GM19467 (cell line): ENCODE measurements around the gene PTPRA.

Source experiments
- ATAC-seq: cut with Tn5 transposase; IDR thresholded peaks from one replicate; pipeline ENCODE4 v1.9.1; 2021; ENCODE audit warnings: mild to moderate bottlenecking, moderate library complexity; ENCODE audit not compliant: unreplicated experiment

Gene PTPRA

DNA sequence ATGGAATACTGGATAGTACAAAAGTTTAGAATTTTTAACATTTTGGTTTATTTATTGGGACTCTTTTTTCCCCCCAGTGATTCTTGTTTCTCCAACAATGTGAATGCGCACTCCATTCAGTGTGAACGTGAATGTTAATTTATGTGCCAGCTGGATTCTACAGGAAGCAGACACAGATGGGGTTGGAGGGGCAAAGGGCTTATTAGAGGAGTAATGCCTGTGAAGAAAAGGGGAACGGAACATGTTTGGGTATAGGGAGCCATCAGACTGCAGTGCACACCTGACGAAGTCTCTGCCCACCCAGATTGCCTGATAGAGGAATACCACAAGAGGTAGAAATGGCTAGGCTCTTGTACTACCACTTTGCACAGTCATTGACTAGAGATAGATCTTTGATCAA, 48.2 kb downstream of the PTPRA start:
- no peak for ATAC-seq

DNA sequence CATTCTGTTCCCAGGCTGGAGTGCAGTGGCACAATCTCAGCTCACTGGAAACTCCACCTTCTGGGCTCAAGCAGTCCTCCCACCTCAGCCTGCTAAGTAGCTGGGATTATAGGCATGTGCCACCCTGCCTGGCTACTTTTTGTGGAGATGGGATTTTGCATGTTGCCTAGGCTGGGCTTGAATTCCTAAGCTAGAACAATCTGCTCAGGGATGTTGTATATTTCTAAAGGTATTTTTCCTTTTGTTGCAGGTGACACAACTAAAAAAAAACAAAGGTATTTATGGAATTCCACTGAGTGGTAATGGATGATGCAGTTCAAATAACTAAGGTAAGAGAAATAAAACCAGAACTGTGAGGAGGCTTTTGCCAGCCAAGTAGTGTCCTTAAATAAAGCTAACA, 49.7 kb downstream of the PTPRA start:
- ATAC-seq = no peak

DNA sequence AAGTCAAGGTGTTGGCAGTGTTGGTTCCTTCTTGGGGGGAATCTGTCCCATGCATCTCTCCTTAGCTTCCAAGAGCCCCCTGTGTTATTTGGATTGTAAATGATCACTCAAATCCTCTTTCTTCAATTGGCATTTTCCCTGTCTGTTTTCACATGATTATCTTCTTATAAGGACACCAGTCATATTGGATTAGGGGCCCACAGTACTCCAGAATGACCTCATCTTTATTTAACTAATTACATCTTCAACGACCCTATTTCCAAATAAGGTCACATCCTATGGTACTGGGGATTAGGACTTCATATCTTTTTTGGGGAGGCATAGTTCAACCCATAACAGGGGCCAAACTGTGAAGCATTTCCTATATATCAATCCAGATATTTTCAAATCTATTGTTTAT, 57.3 kb downstream of the PTPRA start:
- no peak for ATAC-seq

- no peak for ATAC-seq
Measured at GRCh38 chr20:2932498-2932897, 59.2 kb downstream of the PTPRA start.

DNA sequence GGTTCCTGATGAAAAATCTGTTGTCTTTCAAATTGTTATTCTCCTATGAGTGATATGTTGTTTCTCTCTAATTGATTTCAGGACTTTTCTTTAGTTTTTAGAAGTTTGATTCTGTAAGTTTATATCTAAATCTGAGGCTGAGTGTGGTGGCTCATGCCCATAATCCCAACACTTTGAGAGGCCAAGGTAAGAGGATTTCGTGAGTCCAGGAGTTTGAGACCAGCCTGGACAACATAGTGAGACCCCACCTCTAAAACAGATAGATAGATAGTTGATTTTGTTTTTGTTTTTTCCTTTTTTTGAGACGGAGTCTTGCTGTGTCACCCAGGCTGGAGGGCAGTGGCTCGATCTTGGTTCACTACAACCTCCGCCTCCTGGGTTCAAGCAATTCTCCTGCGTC, 64.6 kb downstream of the PTPRA start:
- no peak for ATAC-seq

DNA sequence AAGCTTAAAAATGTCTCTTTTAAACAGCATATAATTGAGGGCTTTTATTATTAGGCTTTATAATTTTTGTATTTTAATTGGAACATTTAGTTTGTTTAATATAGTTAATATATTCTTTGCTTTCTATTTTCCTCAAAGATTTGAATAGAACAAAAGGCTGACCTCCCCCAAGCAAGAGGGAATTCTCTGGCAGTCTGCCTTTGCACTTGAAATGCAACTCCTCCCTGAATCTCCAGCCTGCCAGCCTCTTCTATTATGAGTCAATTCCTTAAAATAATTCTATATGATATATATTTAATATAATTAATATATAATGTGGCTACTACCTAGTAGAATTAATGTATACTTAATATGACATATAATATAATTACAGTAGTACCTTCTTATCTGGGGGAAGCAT, 69.2 kb downstream of the PTPRA start:
- ATAC-seq = no peak

DNA sequence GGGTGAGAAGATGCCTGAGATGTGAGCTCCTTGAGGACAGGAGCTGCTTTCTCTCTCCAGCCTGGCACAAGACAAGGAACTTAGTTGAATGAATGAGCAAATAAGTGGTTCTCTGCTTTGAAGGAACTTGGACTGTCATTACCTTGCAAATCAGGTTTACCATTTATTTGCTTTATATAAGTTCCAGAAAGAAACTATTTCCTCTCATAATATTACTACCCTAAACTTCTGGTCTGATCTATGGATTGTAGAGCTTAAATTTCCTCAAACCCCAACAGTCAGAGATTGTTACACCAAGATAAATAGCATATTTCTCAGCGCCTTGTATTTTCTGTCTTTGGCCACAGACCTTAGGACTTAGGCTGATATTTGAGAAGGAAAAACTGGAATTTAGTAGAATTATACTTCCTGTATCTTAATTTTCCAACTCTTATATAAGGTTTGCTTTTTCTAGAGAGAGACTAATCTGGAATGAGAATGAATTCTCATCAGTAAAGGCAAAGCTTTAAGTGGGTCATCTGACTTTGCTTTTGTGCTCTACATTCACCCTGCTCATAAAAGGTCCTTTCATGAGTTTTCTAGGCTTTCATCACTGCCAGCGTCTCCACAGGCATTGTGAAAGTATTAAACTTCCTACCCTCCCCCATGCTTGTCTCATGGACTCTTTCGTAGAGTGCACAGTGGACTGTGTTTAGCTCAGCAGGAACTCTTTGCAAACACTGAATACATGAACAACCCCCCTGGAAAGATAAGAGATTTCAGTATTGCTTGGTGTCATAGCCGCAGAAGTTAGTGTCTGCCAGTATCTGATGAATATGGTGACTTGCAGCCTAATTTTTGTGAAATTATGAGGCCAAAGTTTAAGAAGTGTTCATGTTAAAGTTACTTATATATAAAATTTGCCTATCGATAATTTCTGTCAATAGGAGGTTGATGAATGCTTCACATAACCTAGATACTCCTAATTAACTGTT, 74.0 kb downstream of the PTPRA start:
- ATAC-seq = no peak

DNA sequence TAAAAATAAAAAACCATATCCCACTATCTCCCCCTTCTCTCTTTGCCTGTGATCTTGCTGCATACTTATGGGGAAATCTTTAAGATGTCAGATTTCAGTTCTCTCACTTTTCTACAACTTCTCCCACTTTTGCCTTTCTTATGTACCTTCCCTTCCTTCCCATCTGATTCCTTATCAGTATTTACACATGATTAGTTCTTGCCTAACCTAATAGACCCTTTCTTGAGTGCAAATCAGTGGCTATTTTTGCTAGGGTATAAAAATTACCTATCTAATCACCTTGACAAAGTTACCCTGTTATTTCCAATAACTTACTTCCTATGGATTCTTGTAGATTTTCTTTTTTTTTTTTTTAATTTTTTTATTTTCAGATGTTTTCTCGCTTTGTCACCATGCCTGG, 75.7 kb downstream of the PTPRA start:
- ATAC-seq = no peak

GRCh38 chr20:2952766-2953165, 79.5 kb downstream of the PTPRA start:
- no peak for ATAC-seq

- no peak for ATAC-seq
Measured at GRCh38 chr20:2955257-2955970, 82.1 kb downstream of the PTPRA start.

DNA sequence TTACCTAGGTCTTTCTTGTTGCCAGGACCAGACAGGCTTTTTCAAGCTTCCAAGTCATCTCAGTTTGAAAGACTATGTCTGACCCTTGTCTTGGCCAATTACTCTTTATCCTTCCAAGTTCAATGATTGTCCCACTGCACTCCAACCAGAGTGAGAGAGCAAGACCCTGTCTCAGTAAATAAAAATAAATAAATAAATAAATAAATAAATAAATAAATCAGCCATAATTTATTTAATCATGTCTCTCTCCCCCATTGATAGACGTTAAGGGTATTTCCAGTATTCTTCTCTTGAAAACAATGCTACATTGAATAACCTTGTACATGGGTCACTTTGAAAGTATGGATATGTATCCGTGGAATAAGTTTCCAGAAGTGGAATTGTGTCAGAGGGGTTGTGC, 83.2 kb downstream of the PTPRA start:
- no peak for ATAC-seq

- no peak for ATAC-seq
Measured at GRCh38 chr20:2967841-2968240, 94.6 kb downstream of the PTPRA start.

GRCh38 chr20:2972126-2972525, 98.8 kb downstream of the PTPRA start:
- no peak for ATAC-seq

- ATAC-seq = no peak
Measured at GRCh38 chr20:2973574-2973973, 100.3 kb downstream of the PTPRA start.

DNA sequence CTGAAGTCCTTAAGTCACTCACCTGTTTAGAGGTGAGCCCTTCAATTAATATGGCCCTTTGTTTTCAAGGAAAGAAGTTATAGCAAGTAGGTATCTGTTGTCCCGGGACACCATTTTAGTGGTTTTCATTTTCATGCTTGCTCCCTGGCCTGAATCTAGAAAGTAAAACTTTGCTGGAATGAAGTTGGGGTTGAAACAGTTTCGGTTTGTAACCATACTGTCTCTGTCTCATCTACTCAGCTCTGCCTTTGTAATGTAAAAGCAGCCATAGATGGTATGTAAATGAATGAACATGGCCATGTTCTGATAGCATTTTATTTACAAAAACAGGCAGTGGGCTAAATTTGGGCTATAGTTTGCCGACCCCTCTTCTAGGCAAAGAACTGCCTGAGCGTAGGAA, 105.2 kb downstream of the PTPRA start:
- no peak for ATAC-seq

DNA sequence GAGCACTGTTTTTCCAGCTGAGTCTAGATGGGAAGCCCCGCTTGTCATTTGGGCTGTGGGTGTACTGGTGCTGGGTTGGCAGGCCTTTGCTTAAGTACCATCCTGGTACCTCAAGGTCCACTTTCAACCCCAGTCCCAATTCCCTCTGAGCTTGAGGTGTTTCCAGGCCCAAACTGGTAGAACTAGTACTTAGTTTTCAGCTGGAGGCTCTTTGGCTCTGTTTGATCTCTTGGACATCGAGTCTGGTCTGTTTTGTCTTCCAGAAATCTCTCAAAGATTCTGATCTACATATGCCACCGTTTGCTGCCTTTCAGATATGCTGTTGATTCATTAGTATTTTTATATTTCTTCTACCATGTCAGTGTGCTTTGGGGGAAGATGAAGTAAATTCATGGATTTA, 108.4 kb downstream of the PTPRA start:
- ATAC-seq = no peak

DNA sequence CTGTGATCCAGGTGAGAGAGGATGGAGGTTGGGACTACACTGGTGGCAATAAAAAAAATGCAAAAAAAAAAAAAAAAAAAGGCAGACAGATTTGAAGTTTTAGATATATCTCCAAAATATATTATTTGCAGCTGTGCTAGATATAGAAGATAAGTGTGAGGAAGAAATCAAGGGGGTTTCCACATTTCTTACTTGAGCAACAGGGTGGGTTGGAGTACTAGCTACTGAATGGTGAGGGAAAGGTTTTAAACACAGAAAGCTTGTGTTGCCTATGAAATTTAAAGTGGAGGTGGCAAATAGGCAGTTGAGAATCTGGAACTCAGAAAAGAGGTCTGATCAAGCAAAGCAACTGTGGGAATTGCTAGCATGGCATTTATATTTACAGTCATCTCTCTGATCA, 110.2 kb downstream of the PTPRA start:
- no peak for ATAC-seq

DNA sequence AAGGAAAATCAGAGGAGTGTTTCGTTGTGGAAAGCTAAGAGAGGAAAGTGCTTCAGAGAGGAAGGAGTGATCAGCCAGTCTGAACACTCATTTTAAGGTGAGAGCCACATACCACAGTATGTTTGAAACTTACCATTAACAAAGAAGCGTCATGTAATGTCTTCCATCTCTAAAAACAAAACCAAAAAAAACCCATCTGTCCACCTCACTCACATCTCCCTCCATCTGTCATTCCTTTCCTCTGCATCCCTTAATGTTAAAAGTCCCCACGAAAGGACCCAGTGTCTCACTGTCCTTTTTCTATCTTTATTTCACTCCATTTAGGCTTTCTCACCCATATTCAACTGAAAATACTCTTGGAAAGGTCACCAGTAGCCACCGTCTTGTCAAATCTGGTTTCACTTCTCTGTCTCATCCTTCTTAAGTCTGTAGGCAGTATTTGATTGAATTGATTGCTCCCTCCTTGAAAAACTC, 110.8 kb downstream of the PTPRA start:
- peak; percentile 51 for ATAC-seq

DNA sequence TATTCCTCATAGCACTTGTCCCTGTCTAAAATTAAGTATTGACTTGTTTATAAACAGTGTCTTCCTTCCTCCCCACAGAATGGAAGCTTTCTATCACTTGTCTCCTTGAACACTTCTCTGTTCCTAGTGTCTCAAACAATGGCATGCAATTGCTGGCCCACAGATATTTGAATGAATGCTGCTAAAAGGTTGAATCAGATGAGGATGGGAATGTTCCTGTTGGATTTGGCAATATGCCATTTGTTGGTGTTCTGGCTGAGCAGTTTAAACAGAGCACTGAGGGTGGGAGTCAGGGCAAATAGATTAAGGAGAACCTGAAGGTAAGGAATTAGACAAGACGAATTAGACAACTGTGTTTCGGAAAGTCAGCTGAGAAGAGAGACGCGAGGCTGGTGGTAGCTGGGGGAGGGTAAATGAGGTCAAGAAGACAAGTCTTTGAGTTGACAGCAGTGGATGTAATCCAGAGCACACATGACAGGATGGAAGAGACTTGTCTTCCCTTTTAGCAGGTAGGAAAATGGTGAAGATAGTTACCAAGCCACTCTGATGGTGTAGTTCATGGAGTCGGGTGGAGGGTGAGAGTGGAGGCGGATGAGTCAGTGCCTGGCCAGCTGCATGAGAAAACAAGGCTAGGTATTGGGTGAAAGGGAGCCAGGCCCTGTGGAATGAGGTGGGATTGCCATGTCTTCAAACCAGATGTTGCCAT, 111.8 kb downstream of the PTPRA start:
- no peak for ATAC-seq

- ATAC-seq = no peak
Measured at GRCh38 chr20:2986466-2986865, 113.2 kb downstream of the PTPRA start.

- ATAC-seq = no peak
Measured at GRCh38 chr20:2987861-2988260, 114.6 kb downstream of the PTPRA start.
